Activated CD4-positive, alpha-beta memory T cell treated with anti-CD3 and anti-CD28 coated beads, Interleukin-2, amount 10 ng/mL, durations not matched to agents 7 days and 5 days (primary cell): ENCODE measurements around the gene SH3D19. TPM values are rescaled to one million over a fixed set of nuclear protein-coding genes. Genes with fewer than 3 reads are reported as not detected.
"Not testable (repeated sequence)": the region's sequence is repeated elsewhere in the genome, so short reads cannot be mapped to it uniquely, and the experiment has no call there.

Experiments
- CTCF ChIA-PET: fragments of 350-600 bp; sonication (Branson Sonifier 250); formaldehyde crosslinking; loops from one replicate; lab custom pipeline; 2021; ENCODE audit warnings: antibody characterized with exemption, inconsistent platforms; lab: Charles Lee
- POLR2A ChIA-PET: fragments of 350-600 bp; sonication (Branson Sonifier 250); formaldehyde crosslinking; loops from one replicate; lab custom pipeline; 2021; ENCODE audit warnings: antibody characterized with exemption; lab: Charles Lee
- DNase-seq: peaks from one replicate; pipeline ENCODE4 v3.0.0-alpha.2; 2020
- H3K27ac Mint-ChIP-seq: one replicate; pipeline ENCODE4 v1.8.0; 2021; ENCODE audit warnings: mild to moderate bottlenecking, mixed read lengths
- H3K27me3 Mint-ChIP-seq: one replicate; pipeline ENCODE4 v1.8.0; 2021; ENCODE audit warnings: mixed read lengths
- H3K36me3 Mint-ChIP-seq: one replicate; pipeline ENCODE4 v1.8.0; 2021; ENCODE audit warnings: low read depth, mixed read lengths
- H3K4me1 Mint-ChIP-seq: one replicate; pipeline ENCODE4 v1.8.0; 2021; ENCODE audit warnings: mixed read lengths
- H3K4me3 Mint-ChIP-seq: one replicate; pipeline ENCODE4 v1.8.0; 2021; ENCODE audit warnings: mild to moderate bottlenecking, mixed read lengths
- H3K9me3 Mint-ChIP-seq: one replicate; pipeline ENCODE4 v1.8.0; 2021; ENCODE audit warnings: mixed read lengths
- total RNA-seq, 2 experiments: library from RNA; stranded (reverse); gene quantifications; one replicate each; pipeline ENCODE4 v1.2.3, GENCODE V29; 2021

SH3D19 gene
- total RNA-seq, 2 experiments from 2014 or later = not detected

GRCh38 chr4:151339467-151339866 is 14.1 kb upstream of the SH3D19 start:
- Mint-ChIP-seq H3K9me3 (no peaks in the 10 kb centered on the region), H3K36me3 (no peaks in the 10 kb centered on the region), H3K4me3 (no peak overlapping the region), H3K27ac (no peak overlapping the region), H3K27me3 (peaks cover 6% of the 10 kb centered on the region), H3K4me1 (no peaks in the 10 kb centered on the region)
- DNase-seq = no peak
- CTCF ChIA-PET = no interaction called here
- POLR2A ChIA-PET = no interaction called here

GRCh38 chr4:151331276-151332042 is 6.1 kb upstream of the SH3D19 start:
- Mint-ChIP-seq H3K36me3 (no peaks in the 10 kb centered on the region), H3K4me3 (no peak overlapping the region), H3K9me3 (peaks cover 3% of the 10 kb centered on the region), H3K27me3 (peaks cover 16% of the 10 kb centered on the region), H3K4me1 (no peaks in the 10 kb centered on the region), H3K27ac (no peak overlapping the region)
- CTCF ChIA-PET = no interaction called here
- DNase-seq = no peak
- POLR2A ChIA-PET = no interaction called here

GRCh38 chr4:151329217-151330007 is 4.0 kb upstream of the SH3D19 start:
- no peak for DNase-seq
- Mint-ChIP-seq H3K4me1 (peaks cover 6% of the 10 kb centered on the region), H3K9me3 (peaks cover 3% of the 10 kb centered on the region), H3K27me3 (peaks cover 28% of the 10 kb centered on the region), H3K4me3 (no peak overlapping the region), H3K27ac (no peak overlapping the region), H3K36me3 (no peaks in the 10 kb centered on the region)
- ChIA-PET POLR2A (no interaction called here), CTCF (no interaction called here)

DNA sequence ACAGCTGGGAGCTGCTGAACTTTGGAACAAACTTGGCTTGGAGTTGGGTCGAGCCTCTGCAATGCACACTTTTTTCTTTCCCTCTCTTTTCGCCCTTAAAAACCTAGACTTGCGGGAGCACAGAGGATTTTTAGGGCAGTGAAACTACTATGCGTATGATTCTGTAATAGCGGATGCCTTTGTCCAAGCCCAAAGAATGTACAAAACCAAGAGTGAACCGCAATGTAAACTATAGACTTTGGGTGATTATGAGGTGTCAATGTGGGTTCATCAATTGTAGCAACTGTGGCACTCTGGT is 493 bp upstream of the SH3D19 start:
- H3K9me3 Mint-ChIP-seq = peaks cover 3% of the 10 kb centered on the region
- no peaks in the 10 kb centered on the region for H3K36me3 Mint-ChIP-seq
- no peak for DNase-seq
- CTCF ChIA-PET = interaction anchor here (0.8 kb wide), 1 partner anchor 476 kb away, joined by 3 read pairs; no protein-coding TSS in a partner anchor
- no peak overlapping the region for H3K27ac Mint-ChIP-seq
- peak overlapping the region; percentile 26 for H3K4me3 Mint-ChIP-seq
- peaks cover 56% of the 10 kb centered on the region for H3K27me3 Mint-ChIP-seq
- H3K4me1 Mint-ChIP-seq = peaks cover 9% of the 10 kb centered on the region
- POLR2A ChIA-PET = no interaction called here

- Mint-ChIP-seq H3K36me3 (no peaks in the 10 kb centered on the region), H3K9me3 (no peaks in the 10 kb centered on the region), H3K4me3 (no peak overlapping the region), H3K27ac (no peak overlapping the region), H3K27me3 (peaks cover 62% of the 10 kb centered on the region), H3K4me1 (peaks cover 9% of the 10 kb centered on the region)
- ChIA-PET POLR2A (no interaction called here), CTCF (no interaction called here)
- no peak for DNase-seq
Measured at GRCh38 chr4:151324752-151325110, 674 bp downstream of the SH3D19 start.

GRCh38 chr4:151324124-151324751 is 1.2 kb downstream of the SH3D19 start:
- H3K4me3 Mint-ChIP-seq = no peak overlapping the region
- CTCF ChIA-PET = interaction anchor here (1.0 kb wide), 1 partner anchor 47 kb away, joined by 3 read pairs; the partner anchor contains the start of gene PRSS48
- POLR2A ChIA-PET = no interaction called here

DNA sequence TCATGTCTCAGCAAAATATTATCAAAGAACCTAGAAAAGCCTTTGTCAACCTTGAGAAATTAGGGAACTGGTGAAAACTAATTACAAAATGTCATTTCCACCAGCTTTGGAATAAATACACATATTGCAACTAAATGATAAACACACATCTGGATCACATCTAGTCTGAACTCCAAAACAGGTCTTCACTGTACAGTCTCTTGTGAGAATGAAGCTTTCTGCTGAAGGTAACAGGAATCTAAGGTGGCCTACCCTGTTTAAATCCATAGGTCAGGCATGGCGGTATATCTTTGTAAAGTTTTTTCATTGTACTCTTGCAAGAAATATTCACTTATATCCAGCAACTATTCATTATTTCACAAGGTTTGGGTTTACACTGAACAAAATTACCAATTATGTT is 1.7 kb downstream of the SH3D19 start:
- no peak for DNase-seq
- H3K9me3 Mint-ChIP-seq = no peaks in the 10 kb centered on the region
- H3K36me3 Mint-ChIP-seq = no peaks in the 10 kb centered on the region
- no peak overlapping the region for H3K27ac Mint-ChIP-seq
- H3K27me3 Mint-ChIP-seq = peaks cover 60% of the 10 kb centered on the region
- H3K4me3 Mint-ChIP-seq = no peak overlapping the region
- H3K4me1 Mint-ChIP-seq = peaks cover 9% of the 10 kb centered on the region
- ChIA-PET CTCF (interaction anchor here (1.0 kb wide), 1 partner anchor 46 kb away, joined by 3 read pairs; the partner anchor contains the start of gene PRSS48), POLR2A (no interaction called here)

More at GRCh38 chr4:151324124-151324751, 1.2 kb downstream of the SH3D19 start:
- Mint-ChIP-seq H3K36me3 (no peaks in the 10 kb centered on the region), H3K9me3 (no peaks in the 10 kb centered on the region), H3K27me3 (peaks cover 64% of the 10 kb centered on the region), H3K27ac (no peak overlapping the region), H3K4me1 (peaks cover 9% of the 10 kb centered on the region)
- DNase-seq = no peak

DNA sequence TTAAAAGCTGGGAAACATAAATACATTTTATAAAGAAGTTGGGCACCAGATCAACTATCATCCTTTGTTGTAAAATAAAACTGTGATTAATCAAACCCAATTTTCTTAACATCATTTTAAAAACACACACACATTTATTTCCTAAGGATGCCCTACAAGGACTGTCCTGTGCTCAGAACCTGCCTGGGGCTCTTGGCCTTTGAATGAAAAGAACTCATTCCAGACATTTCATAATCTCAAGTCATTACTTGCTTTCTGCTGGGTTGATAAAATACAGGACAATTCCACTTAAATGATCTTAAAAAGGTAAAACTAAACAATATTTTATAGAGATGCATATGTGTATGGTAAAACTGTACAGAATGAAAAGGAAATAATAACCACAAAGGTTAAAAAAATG is 2.8 kb downstream of the SH3D19 start:
- H3K27me3 Mint-ChIP-seq = peaks cover 56% of the 10 kb centered on the region
- no peak overlapping the region for H3K4me3 Mint-ChIP-seq
- H3K36me3 Mint-ChIP-seq = no peaks in the 10 kb centered on the region
- no peak for DNase-seq
- H3K4me1 Mint-ChIP-seq = peaks cover 9% of the 10 kb centered on the region
- no peaks in the 10 kb centered on the region for H3K9me3 Mint-ChIP-seq
- CTCF ChIA-PET = no interaction called here
- no peak overlapping the region for H3K27ac Mint-ChIP-seq
- POLR2A ChIA-PET = interaction anchor here (0.6 kb wide), 1 partner anchor 627 kb away, joined by 3 read pairs; no protein-coding TSS in a partner anchor

- DNase-seq, H3K4me3 Mint-ChIP-seq, H3K36me3 Mint-ChIP-seq, H3K9me3 Mint-ChIP-seq, CTCF ChIA-PET, H3K27ac Mint-ChIP-seq, H3K4me1 Mint-ChIP-seq: not testable (repeated sequence)
- H3K27me3 Mint-ChIP-seq = peaks cover 56% of the 10 kb centered on the region
- POLR2A ChIA-PET = interaction anchor here (0.6 kb wide), 1 partner anchor 628 kb away, joined by 3 read pairs; no protein-coding TSS in a partner anchor
Measured at GRCh38 chr4:151322161-151322560, 3.2 kb downstream of the SH3D19 start.

GRCh38 chr4:151321586-151321985 is 3.8 kb downstream of the SH3D19 start:
- no peaks in the 10 kb centered on the region for H3K9me3 Mint-ChIP-seq
- ChIA-PET POLR2A (no interaction called here), CTCF (no interaction called here)
- no peak overlapping the region for H3K27ac Mint-ChIP-seq
- peaks cover 52% of the 10 kb centered on the region for H3K27me3 Mint-ChIP-seq
- no peak for DNase-seq
- H3K4me3 Mint-ChIP-seq = no peak overlapping the region
- H3K36me3 Mint-ChIP-seq = no peaks in the 10 kb centered on the region
- H3K4me1 Mint-ChIP-seq = peaks cover 9% of the 10 kb centered on the region

GRCh38 chr4:151319490-151319889 is 5.9 kb downstream of the SH3D19 start:
- Mint-ChIP-seq H3K27ac (no peak overlapping the region), H3K4me1 (peaks cover 4% of the 10 kb centered on the region), H3K4me3 (no peak overlapping the region), H3K9me3 (no peaks in the 10 kb centered on the region), H3K27me3 (peaks cover 40% of the 10 kb centered on the region), H3K36me3 (no peaks in the 10 kb centered on the region)
- no peak for DNase-seq
- ChIA-PET POLR2A (no interaction called here), CTCF (no interaction called here)

GRCh38 chr4:151318307-151319006 is 6.9 kb downstream of the SH3D19 start:
- POLR2A ChIA-PET = no interaction called here
- no peaks in the 10 kb centered on the region for H3K9me3 Mint-ChIP-seq
- no peaks in the 10 kb centered on the region for H3K4me1 Mint-ChIP-seq
- H3K27me3 Mint-ChIP-seq = peaks cover 29% of the 10 kb centered on the region
- CTCF ChIA-PET = no interaction called here
- H3K27ac Mint-ChIP-seq = no peak overlapping the region
- DNase-seq = no peak
- H3K4me3 Mint-ChIP-seq = no peak overlapping the region
- H3K36me3 Mint-ChIP-seq = no peaks in the 10 kb centered on the region
